Astrocyte (in vitro differentiated cells and primary cell): ENCODE results near the gene OLFML3. TPM values are rescaled to one million over a fixed set of nuclear protein-coding genes. Genes with fewer than 3 reads are reported as not detected.

Experiments
- DNase-seq: peaks from one replicate; pipeline ENCODE4 v3.0.0-alpha.2; 2010; ENCODE audit warnings: low read depth
- FAIRE-seq: peaks from 2 replicates; lab custom pipeline; 2011; peaks lifted over from hg19 to GRCh38; lab: Jason Lieb, UNC
- H2AFZ ChIP-seq: 2 replicates; pipeline ENCODE4 v1.6.0; 2012; ENCODE audit warnings: low read depth, low read length, inconsistent platforms
- H3K27ac ChIP-seq: 2 replicates; pipeline ENCODE4 v1.5.1; 2011; ENCODE audit warnings: low read depth, low read length, inconsistent platforms
- H3K27me3 ChIP-seq: 2 replicates; pipeline ENCODE4 v1.6.0; 2011; ENCODE audit warnings: low read length, inconsistent platforms; ENCODE audit not compliant: insufficient read depth
- H3K36me3 ChIP-seq: 2 replicates; pipeline ENCODE4 v1.5.1; 2011; ENCODE audit warnings: low read length, inconsistent platforms; ENCODE audit not compliant: insufficient read depth
- H3K4me1 ChIP-seq: 2 replicates; pipeline ENCODE4 v1.5.1; 2011; ENCODE audit warnings: low read length, inconsistent platforms; ENCODE audit not compliant: insufficient read depth
- H3K4me2 ChIP-seq: 2 replicates; pipeline ENCODE4 v1.6.0; 2012; ENCODE audit warnings: low read length, inconsistent platforms
- H3K4me3 ChIP-seq: 2 replicates; pipeline ENCODE4 v1.5.1; 2011; ENCODE audit warnings: low read depth, mild to moderate bottlenecking, low read length, inconsistent platforms; ENCODE audit not compliant: insufficient read depth
- H3K79me2 ChIP-seq: 2 replicates; pipeline ENCODE4 v1.6.0; 2012; ENCODE audit warnings: mild to moderate bottlenecking, low read length, inconsistent platforms; ENCODE audit not compliant: insufficient read depth
- H3K9ac ChIP-seq: 2 replicates; pipeline ENCODE4 v1.6.0; 2012; ENCODE audit warnings: mild to moderate bottlenecking, low read length, inconsistent platforms
- H3K9me3 ChIP-seq: 2 replicates; pipeline ENCODE4 v1.5.1; 2012; ENCODE audit warnings: low read depth, mild to moderate bottlenecking, low read length, inconsistent platforms; ENCODE audit not compliant: insufficient read depth
- H4K20me1 ChIP-seq: 2 replicates; pipeline ENCODE4 v1.6.0; 2012; ENCODE audit warnings: low read length, inconsistent platforms; ENCODE audit not compliant: insufficient read depth
- H3K27ac Mint-ChIP-seq: one replicate; pipeline ENCODE4 v1.8.0; 2021; ENCODE audit warnings: mild to moderate bottlenecking, mixed read lengths; ENCODE audit not compliant: unreplicated experiment
- H3K27me3 Mint-ChIP-seq: one replicate; pipeline ENCODE4 v1.8.0; 2021; ENCODE audit warnings: low read depth, mixed read lengths; ENCODE audit not compliant: unreplicated experiment
- H3K36me3 Mint-ChIP-seq: one replicate; pipeline ENCODE4 v1.8.0; 2021; ENCODE audit warnings: low read depth, mixed read lengths; ENCODE audit not compliant: unreplicated experiment
- H3K4me1 Mint-ChIP-seq: one replicate; pipeline ENCODE4 v1.8.0; 2021; ENCODE audit warnings: low read depth, mixed read lengths; ENCODE audit not compliant: unreplicated experiment
- H3K4me3 Mint-ChIP-seq: one replicate; pipeline ENCODE4 v1.8.0; 2021; ENCODE audit warnings: mild to moderate bottlenecking, moderate library complexity, mixed read lengths; ENCODE audit not compliant: unreplicated experiment
- H3K9me3 Mint-ChIP-seq: one replicate; pipeline ENCODE4 v1.8.0; 2021; ENCODE audit warnings: mild to moderate bottlenecking, mixed read lengths; ENCODE audit not compliant: unreplicated experiment
- EZH2 ChIP-seq: IDR thresholded peaks from 2 replicates; pipeline ENCODE4 v1.6.1; 2012; ENCODE audit warnings: mild to moderate bottlenecking, low read length, inconsistent platforms; ENCODE audit not compliant: insufficient read depth
- total RNA-seq: library from RNA; stranded (reverse); gene quantifications from 2 replicates; pipeline ENCODE4 v1.2.1, GENCODE V29; 2021
- TF ChIP-seq, protein P1 (sequence below): IDR thresholded peaks from 2 replicates; pipeline ENCODE4 v1.5.1; 2011; ENCODE audit warnings: low read depth, mild to moderate bottlenecking, inconsistent platforms, low read length, moderate library complexity; ENCODE audit not compliant: insufficient read depth

OLFML3 gene
- total RNA-seq, 1 donor from 2014 or later = 26.7 TPM

DNA sequence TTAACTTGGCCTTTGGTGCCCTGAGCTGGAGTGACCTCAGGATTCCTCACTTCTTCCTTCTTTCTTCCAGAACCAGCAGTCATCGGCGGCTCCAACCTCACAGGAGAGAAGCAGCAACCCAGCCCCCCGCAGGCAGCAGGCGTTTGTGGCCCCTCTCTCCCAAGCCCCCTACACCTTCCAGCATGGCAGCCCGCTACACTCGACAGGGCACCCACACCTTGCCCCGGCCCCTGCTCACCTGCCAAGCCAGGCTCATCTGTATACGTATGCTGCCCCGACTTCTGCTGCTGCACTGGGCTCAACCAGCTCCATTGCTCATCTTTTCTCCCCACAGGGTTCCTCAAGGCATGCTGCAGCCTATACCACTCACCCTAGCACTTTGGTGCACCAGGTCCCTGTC is 6.3 kb upstream of the OLFML3 start:
- H3K4me1 Mint-ChIP-seq = peaks cover 26% of the 10 kb centered on the region
- H3K36me3 Mint-ChIP-seq = peaks cover 18% of the 10 kb centered on the region
- FAIRE-seq (no peak), DNase-seq (no peak)
- H4K20me1 ChIP-seq = no peaks in the 10 kb centered on the region
- H3K27ac ChIP-seq = no peak overlapping the region
- H2AFZ ChIP-seq = no peak overlapping the region
- no peaks in the 10 kb centered on the region for H3K9me3 Mint-ChIP-seq
- no peaks in the 10 kb centered on the region for H3K27me3 ChIP-seq
- H3K4me1 ChIP-seq = peaks cover 13% of the 10 kb centered on the region
- no peak overlapping the region for H3K9ac ChIP-seq
- H3K27ac Mint-ChIP-seq = no peak overlapping the region
- TF ChIP-seq EZH2 = no peak
- TF ChIP-seq, protein P1, sequence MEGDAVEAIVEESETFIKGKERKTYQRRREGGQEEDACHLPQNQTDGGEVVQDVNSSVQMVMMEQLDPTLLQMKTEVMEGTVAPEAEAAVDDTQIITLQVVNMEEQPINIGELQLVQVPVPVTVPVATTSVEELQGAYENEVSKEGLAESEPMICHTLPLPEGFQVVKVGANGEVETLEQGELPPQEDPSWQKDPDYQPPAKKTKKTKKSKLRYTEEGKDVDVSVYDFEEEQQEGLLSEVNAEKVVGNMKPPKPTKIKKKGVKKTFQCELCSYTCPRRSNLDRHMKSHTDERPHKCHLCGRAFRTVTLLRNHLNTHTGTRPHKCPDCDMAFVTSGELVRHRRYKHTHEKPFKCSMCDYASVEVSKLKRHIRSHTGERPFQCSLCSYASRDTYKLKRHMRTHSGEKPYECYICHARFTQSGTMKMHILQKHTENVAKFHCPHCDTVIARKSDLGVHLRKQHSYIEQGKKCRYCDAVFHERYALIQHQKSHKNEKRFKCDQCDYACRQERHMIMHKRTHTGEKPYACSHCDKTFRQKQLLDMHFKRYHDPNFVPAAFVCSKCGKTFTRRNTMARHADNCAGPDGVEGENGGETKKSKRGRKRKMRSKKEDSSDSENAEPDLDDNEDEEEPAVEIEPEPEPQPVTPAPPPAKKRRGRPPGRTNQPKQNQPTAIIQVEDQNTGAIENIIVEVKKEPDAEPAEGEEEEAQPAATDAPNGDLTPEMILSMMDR = no peak
- H3K79me2 ChIP-seq = no peaks in the 10 kb centered on the region
- H3K27me3 Mint-ChIP-seq = no peaks in the 10 kb centered on the region
- H3K36me3 ChIP-seq = peaks cover 32% of the 10 kb centered on the region
- no peak overlapping the region for H3K4me2 ChIP-seq
- no peak overlapping the region for H3K4me3 Mint-ChIP-seq
- H3K9me3 ChIP-seq = no peaks in the 10 kb centered on the region
- no peak overlapping the region for H3K4me3 ChIP-seq

DNA sequence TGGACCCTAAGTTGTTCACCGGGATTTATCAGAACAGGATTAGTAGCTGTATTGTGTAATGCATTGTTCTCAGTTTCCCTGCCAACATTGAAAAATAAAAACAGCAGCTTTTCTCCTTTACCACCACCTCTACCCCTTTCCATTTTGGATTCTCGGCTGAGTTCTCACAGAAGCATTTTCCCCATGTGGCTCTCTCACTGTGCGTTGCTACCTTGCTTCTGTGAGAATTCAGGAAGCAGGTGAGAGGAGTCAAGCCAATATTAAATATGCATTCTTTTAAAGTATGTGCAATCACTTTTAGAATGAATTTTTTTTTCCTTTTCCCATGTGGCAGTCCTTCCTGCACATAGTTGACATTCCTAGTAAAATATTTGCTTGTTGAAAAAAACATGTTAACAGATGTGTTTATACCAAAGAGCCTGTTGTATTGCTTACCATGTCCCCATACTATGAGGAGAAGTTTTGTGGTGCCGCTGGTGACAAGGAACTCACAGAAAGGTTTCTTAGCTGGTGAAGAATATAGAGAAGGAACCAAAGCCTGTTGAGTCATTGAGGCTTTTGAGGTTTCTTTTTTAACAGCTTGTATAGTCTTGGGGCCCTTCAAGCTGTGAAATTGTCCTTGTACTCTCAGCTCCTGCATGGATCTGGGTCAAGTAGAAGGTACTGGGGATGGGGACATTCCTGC is 3.9 kb upstream of the OLFML3 start:
- H3K4me1 Mint-ChIP-seq = peaks cover 48% of the 10 kb centered on the region
- peak; percentile 52 for DNase-seq

More for the DNA sequence above, 3.9 kb upstream of the OLFML3 start:
- no peaks in the 10 kb centered on the region for H3K27me3 ChIP-seq
- H3K4me1 ChIP-seq = peaks cover 36% of the 10 kb centered on the region
- H3K36me3 ChIP-seq = peaks cover 21% of the 10 kb centered on the region
- no peak overlapping the region for H3K4me3 ChIP-seq
- Mint-ChIP-seq H3K27me3 (no peaks in the 10 kb centered on the region), H3K9me3 (no peaks in the 10 kb centered on the region), H3K36me3 (peaks cover 12% of the 10 kb centered on the region), H3K4me3 (no peak overlapping the region), H3K27ac (peak overlapping the region; percentile 43)
- H4K20me1 ChIP-seq = no peaks in the 10 kb centered on the region
- H3K27ac ChIP-seq = no peak overlapping the region
- no peaks in the 10 kb centered on the region for H3K79me2 ChIP-seq
- no peak for FAIRE-seq
- no peak overlapping the region for H3K9ac ChIP-seq
- no peak overlapping the region for H2AFZ ChIP-seq
- TF ChIP-seq, protein P1 = no peak
- no peaks in the 10 kb centered on the region for H3K9me3 ChIP-seq
- H3K4me2 ChIP-seq = no peak overlapping the region
